SK-N-SH treated with all-trans-retinoic acid at 6 μM for 48 hours (cell line): ENCODE data around the gene RNASEH1.

ENCODE experiments used
- ATAC-seq: fragments of 200-7000 bp; cut with Tn5 transposase; 3 replicates; pipeline ENCODE4 v1.9.1; 2020; ENCODE audit warnings: mild to moderate bottlenecking, moderate library complexity
- ARNTL ChIP-seq: fragments of 450-650 bp; formaldehyde crosslinking; IDR thresholded peaks from 2 replicates; pipeline ENCODE4 v1.5.0; 2020; ENCODE audit warnings: low read depth, mild to moderate bottlenecking, moderate library complexity, borderline replicate concordance
- ESRRG ChIP-seq: fragments of 250-450 bp; sonication (Bioruptor Pico); IDR thresholded peaks from 2 replicates; pipeline ENCODE4 v1.6.1; 2021; ENCODE audit warnings: mild to moderate bottlenecking
- GLIS3 ChIP-seq: fragments of 250-450 bp; sonication (Bioruptor Pico); IDR thresholded peaks from 2 replicates; pipeline ENCODE4 v1.5.0; 2020; ENCODE audit warnings: mild to moderate bottlenecking, moderate library complexity
- OSR1 ChIP-seq: fragments of 250-450 bp; sonication (Bioruptor Pico); IDR thresholded peaks from 2 replicates; pipeline ENCODE4 v1.8.0; 2022; ENCODE audit warnings: moderate library complexity, mild to moderate bottlenecking, inconsistent platforms
- SNAI2 ChIP-seq: fragments of 250-450 bp; sonication (Bioruptor Pico); IDR thresholded peaks from 2 replicates; pipeline ENCODE4 v1.5.0; 2020; ENCODE audit warnings: mild to moderate bottlenecking, moderate library complexity
- TOX ChIP-seq: fragments of 250-450 bp; sonication (Bioruptor Pico); IDR thresholded peaks from 2 replicates; pipeline ENCODE4 v1.8.0; 2021; ENCODE audit warnings: mild to moderate bottlenecking, moderate library complexity, borderline replicate concordance
- TSHZ2 ChIP-seq: fragments of 250-450 bp; sonication (Bioruptor Pico); IDR thresholded peaks from 2 replicates; pipeline ENCODE4 v1.5.0; 2020; ENCODE audit warnings: mild to moderate bottlenecking, moderate library complexity
- ZFP3 ChIP-seq: fragments of 250-450 bp; sonication (Bioruptor Pico); IDR thresholded peaks from 2 replicates; pipeline ENCODE4 v1.5.0; 2020; ENCODE audit warnings: mild to moderate bottlenecking, moderate library complexity
- ZFP30 ChIP-seq: fragments of 450-650 bp; formaldehyde crosslinking; IDR thresholded peaks from 2 replicates; pipeline ENCODE4 v1.5.0; 2022; ENCODE audit warnings: mild to moderate bottlenecking, moderate library complexity
- ZNF565 ChIP-seq: fragments of 450-650 bp; formaldehyde crosslinking; conservative IDR thresholded peaks from 2 replicates; pipeline ENCODE4 v1.5.0; 2020; ENCODE audit warnings: low read depth, mild to moderate bottlenecking, moderate library complexity
- TF ChIP-seq, protein P1 (sequence below): fragments of 250-450 bp; sonication (Bioruptor Pico); IDR thresholded peaks from 2 replicates; pipeline ENCODE4 v1.5.1; 2020; ENCODE audit warnings: low read depth, mild to moderate bottlenecking, moderate library complexity
- TF ChIP-seq, protein P2 (sequence below): fragments of 250-450 bp; sonication (Bioruptor Pico); IDR thresholded peaks from 2 replicates; pipeline ENCODE4 v1.8.0; 2020; ENCODE audit warnings: mild to moderate bottlenecking, moderate library complexity, borderline replicate concordance

Gene RNASEH1

DNA sequence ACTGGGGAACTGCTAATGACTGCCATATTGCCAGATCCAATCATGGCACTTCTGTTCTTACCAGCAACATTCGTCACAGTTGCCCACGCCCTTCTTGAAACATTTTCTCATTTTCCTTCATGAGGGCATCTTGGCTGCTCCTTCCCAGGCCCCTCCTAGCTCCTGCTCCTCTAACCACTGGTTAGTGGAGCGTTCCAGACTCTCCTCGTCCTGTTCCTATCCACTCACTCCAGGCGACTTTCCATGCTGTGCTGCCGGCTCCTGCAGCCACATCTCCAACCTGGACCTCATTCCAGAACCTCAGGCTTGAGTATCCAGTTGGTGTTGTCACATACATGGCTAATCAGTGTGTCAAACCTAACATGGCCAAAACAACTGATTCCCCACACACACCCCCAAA lies 37.5 kb downstream of the RNASEH1 start:
- no peak for ATAC-seq
- no peak for TF ChIP-seq GLIS3 (CRISPR knock-in tag)
- TF ChIP-seq, protein P1, sequence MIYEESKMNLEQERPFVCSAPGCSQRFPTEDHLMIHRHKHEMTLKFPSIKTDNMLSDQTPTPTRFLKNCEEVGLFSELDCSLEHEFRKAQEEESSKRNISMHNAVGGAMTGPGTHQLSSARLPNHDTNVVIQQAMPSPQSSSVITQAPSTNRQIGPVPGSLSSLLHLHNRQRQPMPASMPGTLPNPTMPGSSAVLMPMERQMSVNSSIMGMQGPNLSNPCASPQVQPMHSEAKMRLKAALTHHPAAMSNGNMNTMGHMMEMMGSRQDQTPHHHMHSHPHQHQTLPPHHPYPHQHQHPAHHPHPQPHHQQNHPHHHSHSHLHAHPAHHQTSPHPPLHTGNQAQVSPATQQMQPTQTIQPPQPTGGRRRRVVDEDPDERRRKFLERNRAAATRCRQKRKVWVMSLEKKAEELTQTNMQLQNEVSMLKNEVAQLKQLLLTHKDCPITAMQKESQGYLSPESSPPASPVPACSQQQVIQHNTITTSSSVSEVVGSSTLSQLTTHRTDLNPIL (CRISPR knock-in tag) = no peak

- TF ChIP-seq ZFP30 (CRISPR knock-in tag) = no peak
- TF ChIP-seq OSR1 (CRISPR knock-in tag) = no peak
- TF ChIP-seq ZNF565 (CRISPR knock-in tag) = no peak
- TF ChIP-seq, protein P1 (CRISPR knock-in tag) = no peak
- TF ChIP-seq ARNTL (CRISPR knock-in tag) = no peak
- no peak for TF ChIP-seq TSHZ2
- TF ChIP-seq ZFP3 (CRISPR knock-in tag) = 0 out of 2 replicates have a peak, but pooled peaks have one; percentile 41
- TF ChIP-seq GLIS3 (CRISPR knock-in tag) = no peak; the same call in 1 of the 2 replicates
Measured at GRCh38 chr2:3519255-3520205, 38.6 kb downstream of the RNASEH1 start, which contains the start of gene ADI1. Gene ADI1, minus strand, starts transcription at chr2:3519531. Its CDS starts 44 bp downstream, at chr2:3519487.

DNA sequence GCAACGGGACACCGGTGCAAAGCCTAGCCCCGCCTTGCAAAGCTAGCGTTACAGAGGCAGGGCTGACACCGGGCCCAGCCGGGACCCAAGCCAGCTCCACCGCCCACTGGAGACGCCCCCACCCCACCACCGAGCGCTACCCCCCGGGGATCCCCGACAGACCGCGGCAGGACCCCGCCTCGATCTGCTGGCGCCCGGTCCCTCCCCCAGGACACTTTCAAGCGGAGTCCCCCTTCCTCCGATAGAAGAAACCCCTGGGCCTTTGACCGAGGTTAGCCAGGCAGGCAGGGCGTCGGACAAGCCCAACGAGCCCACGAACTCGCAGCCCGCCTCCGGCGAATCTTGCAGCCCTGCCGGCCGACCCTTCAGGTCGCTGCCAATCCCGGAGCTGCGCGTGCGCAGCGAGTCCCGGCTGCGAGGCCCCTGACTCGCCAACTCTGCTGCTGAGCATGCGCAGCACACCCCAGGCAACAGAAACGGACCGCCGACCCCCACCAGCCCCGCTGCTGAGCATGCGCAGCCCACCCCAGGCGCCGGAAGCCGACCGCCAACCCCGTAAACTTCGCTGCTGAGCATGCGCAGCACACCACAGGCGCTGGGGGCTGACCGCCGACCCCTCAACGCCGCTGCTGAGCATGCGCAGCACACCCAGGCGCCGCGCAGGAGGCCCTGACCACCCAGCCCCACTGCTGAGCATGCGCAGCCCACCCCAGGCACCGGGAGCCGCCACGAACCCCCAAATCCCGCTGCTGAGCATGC lies 39.5 kb downstream of the RNASEH1 start:
- ATAC-seq = peak; percentile 78
- TF ChIP-seq SNAI2 = no peak

More at GRCh38 chr2:3519255-3520205, 38.6 kb downstream of the RNASEH1 start, which contains the start of gene ADI1:
- ATAC-seq = peak; percentile 86

DNA sequence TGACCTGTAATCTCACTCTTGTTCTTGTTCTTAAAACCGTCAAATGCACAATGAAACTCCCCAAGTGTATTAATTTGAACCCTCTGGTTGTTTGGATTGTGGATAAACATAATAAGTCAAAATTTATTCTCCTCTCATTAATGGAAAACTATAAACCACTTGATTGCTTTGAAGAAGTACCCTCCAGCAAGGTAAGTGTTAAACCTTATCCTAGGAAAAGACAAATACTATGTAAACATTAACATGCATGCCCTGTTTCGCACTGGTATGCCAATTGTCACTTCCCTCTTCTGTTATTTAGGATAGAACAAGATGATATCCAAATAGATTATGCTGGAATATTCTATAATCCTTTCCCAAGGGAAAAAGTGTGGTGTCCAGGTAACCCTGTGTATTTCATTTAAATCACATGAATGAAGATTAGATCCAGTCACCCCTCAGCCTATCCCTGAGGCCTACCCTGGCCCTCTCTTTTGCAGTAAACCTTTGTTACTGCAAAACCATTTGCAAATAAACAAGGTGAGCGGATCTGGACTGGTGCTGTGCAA lies 40.1 kb downstream of the RNASEH1 start:
- TF ChIP-seq, protein P2, sequence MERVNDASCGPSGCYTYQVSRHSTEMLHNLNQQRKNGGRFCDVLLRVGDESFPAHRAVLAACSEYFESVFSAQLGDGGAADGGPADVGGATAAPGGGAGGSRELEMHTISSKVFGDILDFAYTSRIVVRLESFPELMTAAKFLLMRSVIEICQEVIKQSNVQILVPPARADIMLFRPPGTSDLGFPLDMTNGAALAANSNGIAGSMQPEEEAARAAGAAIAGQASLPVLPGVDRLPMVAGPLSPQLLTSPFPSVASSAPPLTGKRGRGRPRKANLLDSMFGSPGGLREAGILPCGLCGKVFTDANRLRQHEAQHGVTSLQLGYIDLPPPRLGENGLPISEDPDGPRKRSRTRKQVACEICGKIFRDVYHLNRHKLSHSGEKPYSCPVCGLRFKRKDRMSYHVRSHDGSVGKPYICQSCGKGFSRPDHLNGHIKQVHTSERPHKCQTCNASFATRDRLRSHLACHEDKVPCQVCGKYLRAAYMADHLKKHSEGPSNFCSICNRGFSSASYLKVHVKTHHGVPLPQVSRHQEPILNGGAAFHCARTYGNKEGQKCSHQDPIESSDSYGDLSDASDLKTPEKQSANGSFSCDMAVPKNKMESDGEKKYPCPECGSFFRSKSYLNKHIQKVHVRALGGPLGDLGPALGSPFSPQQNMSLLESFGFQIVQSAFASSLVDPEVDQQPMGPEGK = no peak
- TF ChIP-seq, protein P1 (CRISPR knock-in tag) = no peak
- TF ChIP-seq TOX (no peak), TSHZ2 (no peak), GLIS3 (CRISPR knock-in tag) (no peak), ESRRG (CRISPR knock-in tag) (no peak)
- ATAC-seq = no peak
